Glutamatergic neuron (in vitro differentiated cells): ENCODE data around the gene CREB3L2. TPM values are rescaled to one million over a fixed set of nuclear protein-coding genes. Genes with fewer than 3 reads are reported as not detected.

Experiments
- DNase-seq: peaks from one replicate; pipeline ENCODE4 v3.0.0; 2022
- H3K27ac Mint-ChIP-seq: one replicate; pipeline ENCODE4 v1.8.0; 2020; ENCODE audit warnings: mild to moderate bottlenecking, mixed read lengths, inconsistent platforms; ENCODE audit not compliant: unreplicated experiment
- H3K27me3 Mint-ChIP-seq: one replicate; pipeline ENCODE4 v1.8.0; 2020; ENCODE audit warnings: mild to moderate bottlenecking, moderate library complexity, mixed read lengths, inconsistent platforms; ENCODE audit not compliant: unreplicated experiment
- H3K36me3 Mint-ChIP-seq: one replicate; pipeline ENCODE4 v1.8.0; 2020; ENCODE audit warnings: mild to moderate bottlenecking, mixed read lengths, inconsistent platforms; ENCODE audit not compliant: unreplicated experiment
- H3K4me1 Mint-ChIP-seq: one replicate; pipeline ENCODE4 v1.8.0; 2020; ENCODE audit warnings: mild to moderate bottlenecking, low read depth, mixed read lengths, inconsistent platforms; ENCODE audit not compliant: unreplicated experiment
- H3K4me3 Mint-ChIP-seq: one replicate; pipeline ENCODE4 v1.8.0; 2020; ENCODE audit warnings: mild to moderate bottlenecking, mixed read lengths, inconsistent platforms; ENCODE audit not compliant: unreplicated experiment
- H3K9me3 Mint-ChIP-seq: one replicate; pipeline ENCODE4 v1.8.0; 2020; ENCODE audit warnings: mild to moderate bottlenecking, moderate library complexity, mixed read lengths, inconsistent platforms; ENCODE audit not compliant: unreplicated experiment
- CTCF ChIP-seq: fragments of 200-600 bp; sonication (generic); IDR thresholded peaks from one replicate; pipeline ENCODE4 v1.5.0; 2021; ENCODE audit not compliant: partially characterized antibody, unreplicated experiment
- total RNA-seq: library from RNA; stranded (reverse); fragmentation: NEBNext Ultra II Directional; extraction: Animal tissue kit (Norgen Biotek cat#: 25700); gene quantifications from one replicate; pipeline ENCODE4 v1.2.1, GENCODE V29; 2021; ENCODE audit not compliant: unreplicated experiment

Gene CREB3L2
- total RNA-seq, 1 donor from 2014 or later: 45.4 TPM

DNA sequence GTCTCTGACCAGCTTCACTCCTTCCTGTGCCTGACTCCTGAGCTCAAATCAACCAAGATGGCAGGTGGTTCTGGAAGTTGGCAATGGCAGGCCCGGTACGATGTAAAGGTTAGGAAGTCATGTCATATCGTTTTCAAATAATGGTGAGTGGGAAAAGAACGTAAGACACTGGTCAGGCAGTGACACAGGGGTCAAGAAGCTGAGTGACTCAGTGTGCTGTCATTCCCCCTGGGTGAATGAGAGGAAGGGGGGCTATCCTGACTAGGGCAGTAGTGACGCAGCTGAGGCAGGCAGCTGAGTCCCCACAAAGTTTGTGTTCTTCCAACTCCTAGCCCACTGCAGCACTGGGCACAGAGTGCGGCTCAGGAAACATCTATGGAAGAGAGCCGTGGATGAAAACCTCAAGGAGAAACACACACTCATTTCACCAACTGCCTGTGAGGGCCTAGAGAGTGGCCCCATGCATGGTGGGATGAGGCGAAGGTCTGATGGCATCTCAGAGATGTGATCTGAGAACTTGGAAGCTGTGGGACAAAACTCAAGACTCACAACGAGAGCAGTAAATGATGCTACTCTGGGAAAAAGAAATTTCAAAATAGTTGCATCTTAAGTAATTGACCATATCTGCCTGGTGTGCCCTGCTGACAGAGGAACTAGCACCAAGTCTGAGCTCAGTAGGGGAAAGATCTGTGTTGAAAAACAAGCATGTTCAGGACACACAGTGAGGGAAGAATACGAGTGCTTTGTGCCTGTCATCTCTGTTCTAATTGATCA, 23.2 kb downstream of the CREB3L2 start:
- Mint-ChIP-seq H3K9me3 (peaks cover 5% of the 10 kb centered on the region), H3K4me3 (no peak overlapping the region), H3K36me3 (peaks cover 20% of the 10 kb centered on the region), H3K27me3 (no peaks in the 10 kb centered on the region), H3K27ac (peak overlapping the region; percentile 1), H3K4me1 (peaks cover 32% of the 10 kb centered on the region)
- no peak for TF ChIP-seq CTCF
- DNase-seq: no peak

DNA sequence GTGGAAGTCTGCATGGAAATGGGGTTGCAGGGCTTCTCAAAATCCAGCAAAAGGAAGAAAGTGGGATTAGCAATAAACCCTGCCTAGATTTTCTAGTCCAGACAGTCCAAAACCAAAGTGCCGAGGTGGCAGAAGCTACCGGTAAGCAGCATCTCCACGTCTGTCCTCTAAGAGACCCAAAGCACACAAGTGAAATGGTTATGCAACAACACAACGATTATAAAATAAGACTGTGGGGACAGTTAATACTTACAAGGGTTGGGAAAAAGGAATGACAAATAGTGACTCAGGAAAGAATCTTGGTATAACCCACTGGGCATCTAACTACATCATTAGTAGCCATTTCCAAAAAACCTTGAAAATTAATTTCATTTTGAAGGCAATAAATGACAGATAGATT, 24.7 kb downstream of the CREB3L2 start:
- Mint-ChIP-seq H3K27me3 (no peaks in the 10 kb centered on the region), H3K4me1 (peaks cover 32% of the 10 kb centered on the region), H3K36me3 (peaks cover 14% of the 10 kb centered on the region), H3K4me3 (no peak overlapping the region), H3K9me3 (peaks cover 4% of the 10 kb centered on the region), H3K27ac (no peak overlapping the region)
- no peak for DNase-seq
- no peak for TF ChIP-seq CTCF

DNA sequence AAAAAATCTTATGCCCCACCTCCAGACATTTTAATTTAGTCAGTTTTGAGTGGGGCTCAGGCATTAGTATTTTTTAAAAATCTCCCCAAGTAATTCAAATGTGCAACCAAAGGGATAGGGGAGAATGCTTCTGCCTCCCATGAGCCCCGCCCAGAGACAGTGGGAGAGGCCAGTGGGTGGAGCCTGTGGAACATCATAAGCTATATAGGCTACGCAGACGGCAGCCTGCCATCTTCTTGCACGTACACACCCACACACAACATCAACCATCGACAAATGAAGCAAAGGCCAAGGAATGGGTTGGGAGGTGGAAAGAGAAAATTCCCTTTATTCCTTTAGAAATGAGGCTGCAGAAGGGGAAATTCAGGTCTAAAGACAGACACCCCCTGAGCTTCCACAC, 25.2 kb downstream of the CREB3L2 start:
- no peak overlapping the region for H3K27ac Mint-ChIP-seq
- H3K4me1 Mint-ChIP-seq: peaks cover 32% of the 10 kb centered on the region
- TF ChIP-seq CTCF: no peak
- DNase-seq: no peak
- peaks cover 4% of the 10 kb centered on the region for H3K9me3 Mint-ChIP-seq
- peaks cover 13% of the 10 kb centered on the region for H3K36me3 Mint-ChIP-seq
- no peak overlapping the region for H3K4me3 Mint-ChIP-seq
- no peaks in the 10 kb centered on the region for H3K27me3 Mint-ChIP-seq

GRCh38 chr7:137976232-137976631, 25.7 kb downstream of the CREB3L2 start:
- H3K9me3 Mint-ChIP-seq: peaks cover 4% of the 10 kb centered on the region
- no peak overlapping the region for H3K27ac Mint-ChIP-seq
- H3K4me1 Mint-ChIP-seq: peaks cover 32% of the 10 kb centered on the region
- no peak overlapping the region for H3K4me3 Mint-ChIP-seq
- TF ChIP-seq CTCF: no peak
- no peaks in the 10 kb centered on the region for H3K27me3 Mint-ChIP-seq
- DNase-seq: no peak
- H3K36me3 Mint-ChIP-seq: peaks cover 8% of the 10 kb centered on the region

- no peak for DNase-seq
- peaks cover 4% of the 10 kb centered on the region for H3K36me3 Mint-ChIP-seq
- H3K9me3 Mint-ChIP-seq: peaks cover 3% of the 10 kb centered on the region
- peaks cover 2% of the 10 kb centered on the region for H3K27me3 Mint-ChIP-seq
- peaks cover 31% of the 10 kb centered on the region for H3K4me1 Mint-ChIP-seq
- no peak overlapping the region for H3K27ac Mint-ChIP-seq
- H3K4me3 Mint-ChIP-seq: no peak overlapping the region
- TF ChIP-seq CTCF: no peak
Observed at GRCh38 chr7:137975768-137976167, 26.1 kb downstream of the CREB3L2 start.
